Endothelial cell of umbilical vein (primary cell): Measurements from ENCODE around the gene PCDHGB4. TPM values are rescaled to one million over a fixed set of nuclear protein-coding genes. Genes with fewer than 3 reads are reported as not detected.

ENCODE experiments used
- BruUV-seq: library from RNA; stranded (reverse); fragments of 400-500 nt; replicated peaks from 2 replicates; lab custom pipeline; 2021; lab: Mats Ljungman, UMichigan
- CTCF ChIA-PET: fragments of 300-600, 350-600 bp; sonication (Branson Sonifier 250); formaldehyde crosslinking; loops from one replicate; lab custom pipeline; 2021; ENCODE audit warnings: antibody characterized with exemption, inconsistent platforms; lab: Charles Lee
- POLR2A ChIA-PET: fragments of 300-600, 350-600 bp; sonication (Branson Sonifier 250); formaldehyde crosslinking; loops from one replicate; lab custom pipeline; 2021; ENCODE audit warnings: antibody characterized with exemption, inconsistent platforms; lab: Charles Lee
- DNase-seq: peaks from one replicate; pipeline ENCODE4 v3.0.0-alpha.2; 2011; ENCODE audit warnings: low read depth, low spot score
- FAIRE-seq: peaks from 2 replicates; lab custom pipeline; 2011; peaks lifted over from hg19 to GRCh38; lab: Jason Lieb, UNC
- H2AFZ ChIP-seq: 2 replicates; pipeline ENCODE4 v1.6.0; 2012; ENCODE audit warnings: low read depth, low read length, control low read depth, inconsistent platforms
- H3K27ac ChIP-seq: 2 replicates; pipeline ENCODE4 v1.5.1; 2011; ENCODE audit warnings: low read depth, mild to moderate bottlenecking, control low read depth, low read length, moderate library complexity; ENCODE audit not compliant: insufficient read depth
- H3K27me3 ChIP-seq, 2 experiments: 2 replicates each; pipeline versions ENCODE4 v1.6.0 to v1.6.1; 2011; ENCODE audit warnings: low read length in 2 of 2, mixed read lengths in 1 of 2; ENCODE audit not compliant: control insufficient read depth in 2 of 2, insufficient read depth in 2 of 2
- H3K36me3 ChIP-seq, 2 experiments: 2 replicates in 1 of 2; 3 replicates in 1 of 2; pipeline ENCODE4 v1.5.1; 2011; ENCODE audit warnings: low read length in 2 of 2, mild to moderate bottlenecking in 1 of 2, moderate library complexity in 1 of 2; ENCODE audit not compliant: control insufficient read depth in 2 of 2, insufficient read depth in 2 of 2; ENCODE audit errors: extremely low read depth in 1 of 2
- H3K4me1 ChIP-seq: 3 replicates; pipeline ENCODE4 v1.5.1; 2011; ENCODE audit warnings: mild to moderate bottlenecking, low read length; ENCODE audit not compliant: control insufficient read depth, insufficient read depth; ENCODE audit errors: extremely low read depth
- H3K4me2 ChIP-seq: 2 replicates; pipeline ENCODE4 v1.6.1; 2011; ENCODE audit warnings: low read length, control low read depth, mixed read lengths; ENCODE audit not compliant: insufficient read depth
- H3K4me3 ChIP-seq, 3 experiments: fragments of 200-600 bp in 1 of 3; sonication (generic), shearing (Covaris generic) in 1 of 3; replicated peaks in 1 of 3; 2 replicates each; pipeline ENCODE4 v1.5.1; 2011 to 2016; ENCODE audit warnings: control low read depth in 3 of 3, low read length in 3 of 3, mild to moderate bottlenecking in 2 of 3, inconsistent platforms in 1 of 3, low read depth in 1 of 3, moderate library complexity in 1 of 3; ENCODE audit not compliant: insufficient read depth in 1 of 3
- H3K79me2 ChIP-seq: 2 replicates; pipeline ENCODE4 v1.6.0; 2012; ENCODE audit warnings: low read length, inconsistent platforms; ENCODE audit not compliant: control insufficient read depth, insufficient read depth
- H3K9ac ChIP-seq: replicated peaks from 2 replicates; pipeline ENCODE3; 2011; ENCODE audit warnings: low read length, control low read depth; ENCODE audit not compliant: insufficient read depth; ENCODE audit errors: extremely low read depth
- H3K9me1 ChIP-seq: replicated peaks from 3 replicates; pipeline ENCODE4 v1.6.0; 2011; ENCODE audit warnings: mild to moderate bottlenecking, low read length; ENCODE audit not compliant: control insufficient read depth, insufficient read depth; ENCODE audit errors: extremely low read depth
- H3K9me3 ChIP-seq: replicated peaks from 2 replicates; pipeline ENCODE4 v1.5.1; 2012; ENCODE audit warnings: low read length, inconsistent platforms; ENCODE audit not compliant: control insufficient read depth, insufficient read depth
- H4K20me1 ChIP-seq: replicated peaks from 2 replicates; pipeline ENCODE3; 2011; ENCODE audit warnings: mild to moderate bottlenecking, low read length; ENCODE audit not compliant: control insufficient read depth, insufficient read depth; ENCODE audit errors: extremely low read depth
- CTCF ChIP-seq, 2 donors: IDR thresholded peaks; 1 replicate in 1 of 2; 2 replicates in 1 of 2; pipeline ENCODE4 v1.5.1; 2011; ENCODE audit warnings: low read length in 2 of 2, mild to moderate bottlenecking in 2 of 2, moderate library complexity in 2 of 2, control low read depth in 1 of 2, inconsistent platforms in 1 of 2, low read depth in 1 of 2; ENCODE audit not compliant: insufficient read depth in 1 of 2; ENCODE audit errors: extremely low read depth in 1 of 2
- EZH2 ChIP-seq: IDR thresholded peaks from 2 replicates; pipeline ENCODE4 v1.6.1; 2012; ENCODE audit warnings: borderline replicate concordance, low read depth, mild to moderate bottlenecking, moderate library complexity, low read length, inconsistent platforms; ENCODE audit not compliant: severe bottlenecking
- FOS ChIP-seq: IDR thresholded peaks from 2 replicates; pipeline ENCODE4 v1.6.1; 2011; ENCODE audit warnings: mild to moderate bottlenecking, low read length, moderate library complexity, borderline replicate concordance; ENCODE audit not compliant: insufficient read depth
- GATA2 ChIP-seq: IDR thresholded peaks from 2 replicates; pipeline ENCODE4 v1.7.0; 2011; ENCODE audit warnings: low read depth, mild to moderate bottlenecking, moderate library complexity, mixed read lengths, low read length; ENCODE audit not compliant: insufficient read length, insufficient read depth
- JUN ChIP-seq: IDR thresholded peaks from 2 replicates; pipeline ENCODE4 v1.6.1; 2011; ENCODE audit warnings: borderline replicate concordance, low read depth; ENCODE audit not compliant: insufficient read length, insufficient read depth
- MAX ChIP-seq: IDR thresholded peaks from 2 replicates; pipeline ENCODE4 v1.6.1; 2011; ENCODE audit not compliant: insufficient read depth, insufficient read length
- MYC ChIP-seq: IDR thresholded peaks from one replicate; pipeline ENCODE4 v1.6.1; 2011; ENCODE audit warnings: mild to moderate bottlenecking, low read depth, low read length
- POLR2A ChIP-seq: IDR thresholded peaks from 2 replicates; pipeline ENCODE4 v1.6.1; 2012; ENCODE audit warnings: low read depth, mild to moderate bottlenecking, control low read depth, low read length
- POLR2AphosphoS5 ChIP-seq: IDR thresholded peaks from 2 replicates; pipeline ENCODE4 v1.6.1; 2012; ENCODE audit warnings: low read depth, mild to moderate bottlenecking, control low read depth, low read length, moderate library complexity; ENCODE audit not compliant: insufficient read depth
- dilution Hi-C: fragments of 300-500 bp; cut with MboI; formaldehyde crosslinking; loops from one replicate; pipeline ENCODE4 v1.15.0; 2019; ENCODE audit warnings: low sequenced_read_pairs; ENCODE audit not compliant: extremely low pct_ligation_motif_present
- intact Hi-C: fragments of 100-400 bp; cut with micrococcal nuclease; formaldehyde crosslinking; loops from one replicate; pipeline ENCODE4 v1.10.0; 2022
- polyA plus RNA-seq, 4 experiments: library from polyadenylated mRNA; depleted of rRNA in 3 of 4; stranded (reverse) in 3 of 4; unstranded in 1 of 4; fragments of >200 nt; gene quantifications; 2 replicates each; pipeline versions ENCODE4 v1.2.1 to v1.2.3, GENCODE V29; 2011 to 2012; ENCODE audit warnings: missing spikeins in 1 of 4
- total RNA-seq: library from RNA; stranded (reverse); gene quantifications from 2 replicates; pipeline ENCODE4 v1.2.3, GENCODE V29; 2021

The PCDHGB4 gene
- total and polyA plus RNA-seq, 2 donors (not counting 3 experiments of a cell fraction or from before 2014, with no cell fraction given) = 6.5 to 6.9 TPM

- intact Hi-C loops (no loop called here), dilution Hi-C loops (no loop called here)
- no TSS peak for BruUV-seq
- CTCF ChIA-PET = interaction anchor here (2.1 to 2.6 kb wide), 2 partner anchors 9 to 118 kb away, joined by 9 to 16 read pairs; partner anchors contain the start of gene PCDHGA12
- FAIRE-seq = no peak
- peaks cover 0 to 4% of the 10 kb centered on the region in 2 experiments for H3K27me3 ChIP-seq
- H3K4me2 ChIP-seq = no peak overlapping the region
- DNase-seq = no peak
- H3K9me1 ChIP-seq = no peaks in the 10 kb centered on the region
- no peak overlapping the region for H3K27ac ChIP-seq
- H3K4me3 ChIP-seq = no peak overlapping the region
- POLR2A ChIA-PET = no interaction called here
- no peaks in the 10 kb centered on the region for H3K9me3 ChIP-seq
- H4K20me1 ChIP-seq = no peaks in the 10 kb centered on the region
- H2AFZ ChIP-seq = no peak overlapping the region
- H3K9ac ChIP-seq = no peak overlapping the region
- H3K79me2 ChIP-seq = no peaks in the 10 kb centered on the region
- H3K4me1 ChIP-seq = no peaks in the 10 kb centered on the region
- no peaks in the 10 kb centered on the region for H3K36me3 ChIP-seq
- TF ChIP-seq CTCF (IDR thresholded peaks at IDR 0.05; ENCODE audit: extremely low read depth in 1 of 2, insufficient read depth in 1 of 2, low read depth in 1 of 2, low read length in 2 of 2) = no peak
- no peak for TF ChIP-seq MAX
- TF ChIP-seq GATA2 = no peak
- no peak for TF ChIP-seq POLR2A
- TF ChIP-seq EZH2 = no peak
- TF ChIP-seq MYC = no peak
- TF ChIP-seq FOS = no peak
- no peak for TF ChIP-seq POLR2AphosphoS5
- TF ChIP-seq JUN = no peak
Measured at GRCh38 chr5:141439411-141440141, 52.1 kb downstream of the PCDHGB4 start.

Other genes starting within 250 kb of the PCDHGB4 start
Only the 30 nearest of the 37 such genes appear.
- gene PCDHB9, start 200.5 kb upstream of the PCDHGB4 start, total RNA-seq = 0.16 and 0.20 TPM in 2 replicates
- gene PCDHB9, start 200.5 kb upstream of the PCDHGB4 start, polyA plus RNA-seq = 0.14 and 0.29 TPM in 2 replicates
- 0.62 and 0.81 TPM in 2 replicates for gene PCDHB10, start 195.3 kb upstream of the PCDHGB4 start, total RNA-seq
- gene PCDHB10, start 195.3 kb upstream of the PCDHGB4 start, polyA plus RNA-seq = 0.51 and 0.68 TPM in 2 replicates
- 0.16 and 0.18 TPM in 2 replicates for gene PCDHB11, start 188.1 kb upstream of the PCDHGB4 start, total RNA-seq
- 0.11 and 0.13 TPM in 2 replicates for gene PCDHB11, start 188.1 kb upstream of the PCDHGB4 start, polyA plus RNA-seq
- 0.18 and 0.20 TPM in 2 replicates for gene PCDHB12, start 179.0 kb upstream of the PCDHGB4 start, total RNA-seq
- gene PCDHB12, start 179.0 kb upstream of the PCDHGB4 start, polyA plus RNA-seq = 0.36 and 0.41 TPM in 2 replicates
- gene PCDHB13, start 173.8 kb upstream of the PCDHGB4 start, total RNA-seq = 0.65 and 0.77 TPM in 2 replicates
- 0.57 and 0.64 TPM in 2 replicates for gene PCDHB13, start 173.8 kb upstream of the PCDHGB4 start, polyA plus RNA-seq
- gene PCDHB14, start 164.4 kb upstream of the PCDHGB4 start, total RNA-seq = 0.55 and 1.0 TPM in 2 replicates
- gene PCDHB14, start 164.4 kb upstream of the PCDHGB4 start, polyA plus RNA-seq = 0.72 and 0.73 TPM in 2 replicates
- 0.55 and 0.69 TPM in 2 replicates for gene PCDHB15, start 142.3 kb upstream of the PCDHGB4 start, total RNA-seq
- gene PCDHB15, start 142.3 kb upstream of the PCDHGB4 start, polyA plus RNA-seq = 0.51 and 0.55 TPM in 2 replicates
- gene SLC25A2, start 83.6 kb upstream of the PCDHGB4 start, total RNA-seq = 0.39 and 0.46 TPM in 2 replicates
- gene SLC25A2, start 83.6 kb upstream of the PCDHGB4 start, polyA plus RNA-seq = not detected in 2 replicates
- gene TAF7, start 66.9 kb upstream of the PCDHGB4 start, total RNA-seq = 55.0 and 62.0 TPM in 2 replicates
- 14.2 and 21.8 TPM in 2 replicates for gene TAF7, start 66.9 kb upstream of the PCDHGB4 start, polyA plus RNA-seq
- 0.22 and 0.30 TPM in 2 replicates for gene PCDHGA1, start 57.2 kb upstream of the PCDHGB4 start, total RNA-seq
- 0.44 and 0.45 TPM in 2 replicates for gene PCDHGA1, start 57.2 kb upstream of the PCDHGB4 start, polyA plus RNA-seq
- 0.58 and 1.2 TPM in 2 replicates for gene PCDHGA2, start 48.9 kb upstream of the PCDHGB4 start, total RNA-seq
- gene PCDHGA2, start 48.9 kb upstream of the PCDHGB4 start, polyA plus RNA-seq = 1.9 and 2.0 TPM in 2 replicates
- gene PCDHGA3, start 43.9 kb upstream of the PCDHGB4 start, total RNA-seq = 1.1 and 1.2 TPM in 2 replicates
- 0.88 and 1.2 TPM in 2 replicates for gene PCDHGA3, start 43.9 kb upstream of the PCDHGB4 start, polyA plus RNA-seq
- gene PCDHGB1, start 37.6 kb upstream of the PCDHGB4 start, total RNA-seq = 0.58 and 0.62 TPM in 2 replicates
- gene PCDHGB1, start 37.6 kb upstream of the PCDHGB4 start, polyA plus RNA-seq = 0.39 and 0.48 TPM in 2 replicates
- gene PCDHGA4, start 32.7 kb upstream of the PCDHGB4 start, total RNA-seq = 3.0 TPM in 2 replicates
- gene PCDHGA4, start 32.7 kb upstream of the PCDHGB4 start, polyA plus RNA-seq = 2.4 and 2.6 TPM in 2 replicates
- 1.9 and 2.9 TPM in 2 replicates for gene PCDHGB2, start 27.7 kb upstream of the PCDHGB4 start, total RNA-seq
- 1.1 TPM in 2 replicates for gene PCDHGB2, start 27.7 kb upstream of the PCDHGB4 start, polyA plus RNA-seq
- 0.78 and 0.93 TPM in 2 replicates for gene PCDHGA5, start 23.5 kb upstream of the PCDHGB4 start, total RNA-seq
- gene PCDHGA5, start 23.5 kb upstream of the PCDHGB4 start, polyA plus RNA-seq = 0.36 and 0.51 TPM in 2 replicates
- gene PCDHGB3, start 17.5 kb upstream of the PCDHGB4 start, total RNA-seq = 1.7 and 2.0 TPM in 2 replicates
- 1.4 and 1.8 TPM in 2 replicates for gene PCDHGB3, start 17.5 kb upstream of the PCDHGB4 start, polyA plus RNA-seq
- 2.7 and 2.9 TPM in 2 replicates for gene PCDHGA6, start 13.8 kb upstream of the PCDHGB4 start, total RNA-seq
- gene PCDHGA6, start 13.8 kb upstream of the PCDHGB4 start, polyA plus RNA-seq = 2.6 and 2.7 TPM in 2 replicates
- gene PCDHGA7, start 5.0 kb upstream of the PCDHGB4 start, total RNA-seq = 1.5 and 1.8 TPM in 2 replicates
- gene PCDHGA7, start 5.0 kb upstream of the PCDHGB4 start, polyA plus RNA-seq = 0.68 and 0.84 TPM in 2 replicates
- 0.53 and 0.95 TPM in 2 replicates for gene PCDHGA8, start 4.9 kb downstream of the PCDHGB4 start, total RNA-seq
- gene PCDHGA8, start 4.9 kb downstream of the PCDHGB4 start, polyA plus RNA-seq = 0.43 and 0.44 TPM in 2 replicates
- 11.4 and 14.4 TPM in 2 replicates for gene PCDHGB5, start 10.2 kb downstream of the PCDHGB4 start, total RNA-seq
- gene PCDHGB5, start 10.2 kb downstream of the PCDHGB4 start, polyA plus RNA-seq = 7.9 and 10.1 TPM in 2 replicates
- gene PCDHGA9, start 15.1 kb downstream of the PCDHGB4 start, total RNA-seq = 3.5 and 3.9 TPM in 2 replicates
- gene PCDHGA9, start 15.1 kb downstream of the PCDHGB4 start, polyA plus RNA-seq = 1.1 and 1.2 TPM in 2 replicates
- gene PCDHGB6, start 20.3 kb downstream of the PCDHGB4 start, total RNA-seq = 4.8 and 4.9 TPM in 2 replicates
- gene PCDHGB6, start 20.3 kb downstream of the PCDHGB4 start, polyA plus RNA-seq = 2.2 and 2.3 TPM in 2 replicates
- gene PCDHGA10, start 25.3 kb downstream of the PCDHGB4 start, total RNA-seq = 4.4 and 5.8 TPM in 2 replicates
- 3.6 and 3.7 TPM in 2 replicates for gene PCDHGA10, start 25.3 kb downstream of the PCDHGB4 start, polyA plus RNA-seq
- gene PCDHGB7, start 30.0 kb downstream of the PCDHGB4 start, total RNA-seq = 12.6 and 13.0 TPM in 2 replicates
- 6.5 and 6.9 TPM in 2 replicates for gene PCDHGB7, start 30.0 kb downstream of the PCDHGB4 start, polyA plus RNA-seq
- 10.3 and 11.5 TPM in 2 replicates for gene PCDHGA11, start 33.4 kb downstream of the PCDHGB4 start, total RNA-seq
- gene PCDHGA11, start 33.4 kb downstream of the PCDHGB4 start, polyA plus RNA-seq = 8.0 and 8.1 TPM in 2 replicates
- gene PCDHGA12, start 42.8 kb downstream of the PCDHGB4 start, total RNA-seq = 7.6 and 9.9 TPM in 2 replicates
- 3.2 and 4.2 TPM in 2 replicates for gene PCDHGA12, start 42.8 kb downstream of the PCDHGB4 start, polyA plus RNA-seq
- 25.4 and 36.1 TPM in 2 replicates for gene PCDHGC3, start 88.3 kb downstream of the PCDHGB4 start, total RNA-seq
- gene PCDHGC3, start 88.3 kb downstream of the PCDHGB4 start, polyA plus RNA-seq = 9.2 and 14.9 TPM in 2 replicates
- gene PCDHGC4, start 97.3 kb downstream of the PCDHGB4 start, total RNA-seq = 0.90 and 2.1 TPM in 2 replicates
- gene PCDHGC4, start 97.3 kb downstream of the PCDHGB4 start, polyA plus RNA-seq = 0.25 and 0.32 TPM in 2 replicates
- 0.60 and 1.2 TPM in 2 replicates for gene PCDHGC5, start 101.4 kb downstream of the PCDHGB4 start, total RNA-seq
- 0.21 and 0.48 TPM in 2 replicates for gene PCDHGC5, start 101.4 kb downstream of the PCDHGB4 start, polyA plus RNA-seq